ENCODE data around the gene OR51A7. TPM values are rescaled to one million over a fixed set of nuclear protein-coding genes. Genes with fewer than 3 reads are reported as not detected.
"Not testable (repeated sequence)": the region's sequence is repeated elsewhere in the genome, so short reads cannot be mapped to it uniquely, and the experiment has no call there.

Gene OR51A7
- total RNA-seq, 6 experiments from 2014 or later, result not detected

GRCh38 chr11:4922304-4922703, 18.7 kb downstream of the OR51A7 start:
- Mint-ChIP-seq H3K27me3 (ENCODE audit: insufficient read depth) (no peaks in the 10 kb centered on the region), H3K27ac (no peak overlapping the region), H3K4me3 (no peak overlapping the region), H3K36me3 (ENCODE audit: low read depth) (peaks cover 6% of the 10 kb centered on the region), H3K4me1 (ENCODE audit: low read depth) (no peaks in the 10 kb centered on the region), H3K9me3 (peaks cover 58% of the 10 kb centered on the region)
- no peak for DNase-seq
- no peak for TF ChIP-seq CTCF (IDR thresholded peaks at IDR 0.05)

- H3K4me1 Mint-ChIP-seq (ENCODE audit: low read depth), result no peaks in the 10 kb centered on the region
- H3K36me3 Mint-ChIP-seq (ENCODE audit: low read depth), result peaks cover 6% of the 10 kb centered on the region
- DNase-seq, result no peak
- no peak for TF ChIP-seq CTCF (IDR thresholded peaks at IDR 0.05)
- H3K9me3 Mint-ChIP-seq, result peaks cover 58% of the 10 kb centered on the region
- no peak within 1 kb of the TSS for H3K27ac Mint-ChIP-seq
- no peak within 1 kb of the TSS for H3K4me3 Mint-ChIP-seq
- H3K27me3 Mint-ChIP-seq (ENCODE audit: insufficient read depth), result no peaks in the 10 kb centered on the region
These were observed 20.7 kb downstream of the OR51A7 start, which contains the start of gene OR51G1 for GRCh38 chr11:4924239-4924638. Gene OR51G1, minus strand, starts transcription at chr11:4924339. Its CDS starts 0 bp downstream, at chr11:4924339.

GRCh38 chr11:4926608-4927007, 23.0 kb downstream of the OR51A7 start:
- Mint-ChIP-seq H3K9me3 (peaks cover 52% of the 10 kb centered on the region), H3K4me3 (no peak overlapping the region), H3K36me3 (ENCODE audit: low read depth) (peaks cover 6% of the 10 kb centered on the region), H3K4me1 (ENCODE audit: low read depth) (no peaks in the 10 kb centered on the region), H3K27ac (no peak overlapping the region), H3K27me3 (ENCODE audit: insufficient read depth) (no peaks in the 10 kb centered on the region)
- no peak for DNase-seq
- no peak for TF ChIP-seq CTCF (IDR thresholded peaks at IDR 0.05)

GRCh38 chr11:4932751-4933150, 29.2 kb downstream of the OR51A7 start:
- H3K4me1 Mint-ChIP-seq (ENCODE audit: low read depth), result no peaks in the 10 kb centered on the region
- no peak overlapping the region for H3K4me3 Mint-ChIP-seq
- H3K27me3 Mint-ChIP-seq (ENCODE audit: insufficient read depth), result no peaks in the 10 kb centered on the region
- no peaks in the 10 kb centered on the region for H3K36me3 Mint-ChIP-seq (ENCODE audit: low read depth)
- peaks cover 21% of the 10 kb centered on the region for H3K9me3 Mint-ChIP-seq
- no peak for DNase-seq
- H3K27ac Mint-ChIP-seq, result no peak overlapping the region
- TF ChIP-seq CTCF (IDR thresholded peaks at IDR 0.05), result no peak

- no peak for TF ChIP-seq CTCF (IDR thresholded peaks at IDR 0.05)
- DNase-seq, result no peak
- Mint-ChIP-seq H3K4me1 (ENCODE audit: low read depth) (no peaks in the 10 kb centered on the region), H3K27ac (no peak overlapping the region), H3K36me3 (ENCODE audit: low read depth) (no peaks in the 10 kb centered on the region), H3K27me3 (ENCODE audit: insufficient read depth) (no peaks in the 10 kb centered on the region), H3K4me3 (no peak overlapping the region), H3K9me3 (peaks cover 22% of the 10 kb centered on the region)
These were observed 33.2 kb downstream of the OR51A7 start for GRCh38 chr11:4936745-4937144.

GRCh38 chr11:4947505-4947904, 43.9 kb downstream of the OR51A7 start, which contains the start of gene OR51A4:
Gene OR51A4, minus strand, starts transcription at chr11:4947605. Its CDS starts 505 bp downstream, at chr11:4947100.
- Mint-ChIP-seq H3K9me3 (peaks cover 10% of the 10 kb centered on the region), H3K4me1 (ENCODE audit: low read depth) (no peaks in the 10 kb centered on the region), H3K27ac (no peak within 1 kb of the TSS), H3K36me3 (ENCODE audit: low read depth) (no peaks in the 10 kb centered on the region), H3K27me3 (ENCODE audit: insufficient read depth) (no peaks in the 10 kb centered on the region; the same call in 1 of the 2 replicates), H3K4me3 (no peak within 1 kb of the TSS)
- no peak for TF ChIP-seq CTCF (IDR thresholded peaks at IDR 0.05)
- no peak for DNase-seq

GRCh38 chr11:4955613-4956012, 52.0 kb downstream of the OR51A7 start, which contains the start of gene OR51A2:
Gene OR51A2, minus strand, starts transcription at chr11:4955713. Its CDS starts 0 bp downstream, at chr11:4955713.
- H3K36me3 Mint-ChIP-seq (ENCODE audit: low read depth); H3K4me1 Mint-ChIP-seq (ENCODE audit: low read depth); DNase-seq; H3K4me3 Mint-ChIP-seq; H3K27me3 Mint-ChIP-seq (ENCODE audit: insufficient read depth); H3K27ac Mint-ChIP-seq: not testable (repeated sequence)
- H3K9me3 Mint-ChIP-seq, result peaks cover 32% of the 10 kb centered on the region

Data from HFFc6 (cell line).